ENCODE data around the gene GSE1. TPM values are rescaled to one million over a fixed set of nuclear protein-coding genes. Genes with fewer than 3 reads are reported as not detected.

The GSE1 gene
- total and polyA plus RNA-seq, 9 of the 15 experiments (the other 6 are each of a cell fraction or from before 2014, with no cell fraction given), result 12.2 to 244 (median 57.9) TPM

GRCh38 chr16:85601272-85601639 is 11.9 kb upstream of the GSE1 start (continued):
- TF ChIP-seq PCBP2 (IDR thresholded peaks at IDR 0.05; ENCODE audit: low read depth, low read length, poor library complexity, severe bottlenecking), result no peak
- TF ChIP-seq IRF1 (CRISPR knock-in tag; IDR thresholded peaks at IDR 0.05; ENCODE audit: borderline replicate concordance), result no peak
- TF ChIP-seq ZNF518B (CRISPR knock-in tag; IDR thresholded peaks at IDR 0.05), result no peak
- no peak for TF ChIP-seq PPARD (CRISPR knock-in tag; IDR thresholded peaks at IDR 0.05)
- TF ChIP-seq POLR2AphosphoS2 (IDR thresholded peaks at IDR 0.05; ENCODE audit: low read length), result no peak
- no peak for TF ChIP-seq ZFPM2 (CRISPR knock-in tag; IDR thresholded peaks at IDR 0.05)
- no peak for TF ChIP-seq ZNF695 (CRISPR knock-in tag; IDR thresholded peaks at IDR 0.05)
- TF ChIP-seq MYNN (IDR thresholded peaks at IDR 0.05), result 0 out of 2 replicates have a peak, but pooled peaks have one; percentile 36
- TF ChIP-seq MYNN (CRISPR knock-in tag; IDR thresholded peaks at IDR 0.05), result no peak
- TF ChIP-seq EHMT2 (IDR thresholded peaks at IDR 0.05), result no peak
- TF ChIP-seq MYC (IDR thresholded peaks at IDR 0.05; ENCODE audit: low read depth, low read length), result peak; percentile 54; the same call in 1 of the 2 replicates
- TF ChIP-seq MYC (CRISPR knock-in tag; IDR thresholded peaks at IDR 0.05; ENCODE audit: borderline replicate concordance, low read depth), result no peak
- 0 out of 4 replicates have a peak, but pooled peaks of 1 of the 2 experiments have one; percentile 7 for TF ChIP-seq UBTF (IDR thresholded peaks at IDR 0.05; ENCODE audit: borderline replicate concordance in 1 of 2, low read depth in 2 of 2, low read length in 2 of 2)
- TF ChIP-seq HNRNPUL1 (IDR thresholded peaks at IDR 0.05; ENCODE audit: low read length), result no peak
- no peak for TF ChIP-seq PKNOX1 (IDR thresholded peaks at IDR 0.05)
- TF ChIP-seq TARDBP (IDR thresholded peaks at IDR 0.05), result no peak
- TF ChIP-seq ARID1B (IDR thresholded peaks at IDR 0.05), result 0 out of 2 replicates have a peak, but pooled peaks have one; percentile 2
- TF ChIP-seq HOMEZ (CRISPR knock-in tag; IDR thresholded peaks at IDR 0.05), result no peak
- TF ChIP-seq TFAM (CRISPR knock-in tag; conservative IDR thresholded peaks at IDR 0.05), result no peak
- TF ChIP-seq NRF1 (conservative IDR thresholded peaks at IDR 0.05 in 1 of 2, IDR thresholded peaks at IDR 0.05 in 1 of 2), result no peak
- peak; percentile 44; the same call in 1 of the 2 replicates for TF ChIP-seq EP300 (IDR thresholded peaks at IDR 0.05; ENCODE audit: low read length)
- no peak for TF ChIP-seq TCF7 (IDR thresholded peaks at IDR 0.05; ENCODE audit: borderline replicate concordance)
